Measurements from ENCODE around the gene KIAA2012.

The KIAA2012 gene

GRCh38 chr2:202193881-202194353 is 120.9 kb downstream of the KIAA2012 start:
- Histone ChIP-seq H3K27ac (no peak overlapping the region), H3K27me3 (ENCODE audit: insufficient read depth, low read depth, severe bottlenecking) (no peaks in the 10 kb centered on the region), H3K9me3 (ENCODE audit: severe bottlenecking) (no peaks in the 10 kb centered on the region), H3K4me3 (ENCODE audit: low read depth, low read length) (no peak overlapping the region), H3K36me3 (no peaks in the 10 kb centered on the region)
- TF ChIP-seq CTCF (IDR thresholded peaks at IDR 0.05; ENCODE audit: low read depth, low read length), result no peak
- DNase-seq, result no peak

GRCh38 chr2:202194418-202194817 is 121.4 kb downstream of the KIAA2012 start:
- Histone ChIP-seq H3K4me3 (ENCODE audit: low read depth, low read length) (no peak overlapping the region), H3K27ac (no peak overlapping the region), H3K9me3 (ENCODE audit: severe bottlenecking) (no peaks in the 10 kb centered on the region), H3K36me3 (no peaks in the 10 kb centered on the region), H3K27me3 (ENCODE audit: insufficient read depth, low read depth, severe bottlenecking) (no peaks in the 10 kb centered on the region)
- no peak for TF ChIP-seq CTCF (IDR thresholded peaks at IDR 0.05; ENCODE audit: low read depth, low read length)
- DNase-seq, result no peak

GRCh38 chr2:202196727-202197126 is 123.7 kb downstream of the KIAA2012 start:
- H3K4me3 ChIP-seq (ENCODE audit: low read depth, low read length), result no peak overlapping the region
- H3K36me3 ChIP-seq, result no peaks in the 10 kb centered on the region
- TF ChIP-seq CTCF (IDR thresholded peaks at IDR 0.05; ENCODE audit: low read depth, low read length), result no peak
- H3K27ac ChIP-seq, result no peak overlapping the region
- no peaks in the 10 kb centered on the region for H3K9me3 ChIP-seq (ENCODE audit: severe bottlenecking)
- no peak for DNase-seq
- no peaks in the 10 kb centered on the region for H3K27me3 ChIP-seq (ENCODE audit: insufficient read depth, low read depth, severe bottlenecking)

GRCh38 chr2:202201220-202202160 is 128.4 kb downstream of the KIAA2012 start:
- Histone ChIP-seq H3K27me3 (ENCODE audit: insufficient read depth, low read depth, severe bottlenecking) (no peaks in the 10 kb centered on the region), H3K27ac (no peak overlapping the region), H3K4me3 (ENCODE audit: low read depth, low read length) (no peak overlapping the region), H3K9me3 (ENCODE audit: severe bottlenecking) (no peaks in the 10 kb centered on the region), H3K36me3 (peaks cover 18% of the 10 kb centered on the region)
- no peak for TF ChIP-seq CTCF (IDR thresholded peaks at IDR 0.05; ENCODE audit: low read depth, low read length)
- DNase-seq, result no peak

- Histone ChIP-seq H3K27me3 (ENCODE audit: insufficient read depth, low read depth, severe bottlenecking) (no peaks in the 10 kb centered on the region), H3K9me3 (ENCODE audit: severe bottlenecking) (no peaks in the 10 kb centered on the region), H3K27ac (no peak overlapping the region), H3K36me3 (peaks cover 30% of the 10 kb centered on the region), H3K4me3 (ENCODE audit: low read depth, low read length) (no peak overlapping the region)
- no peak for TF ChIP-seq CTCF (IDR thresholded peaks at IDR 0.05; ENCODE audit: low read depth, low read length)
- no peak for DNase-seq
These were observed 130.3 kb downstream of the KIAA2012 start for GRCh38 chr2:202203348-202203747.
